ENCODE data around the gene CARM1. TPM values are rescaled to one million over a fixed set of nuclear protein-coding genes. Genes with fewer than 3 reads are reported as not detected.
A peak's percentile ranks its signal among the peaks of the same experiment; 100 is the strongest.
"Not testable (repeated sequence)": the region's sequence is repeated elsewhere in the genome, so short reads cannot be mapped to it uniquely, and the experiment has no call there.

Gene CARM1
- total and polyA plus RNA-seq, 2 donors from 2014 or later, result 21.9 to 41.2 TPM

DNA sequence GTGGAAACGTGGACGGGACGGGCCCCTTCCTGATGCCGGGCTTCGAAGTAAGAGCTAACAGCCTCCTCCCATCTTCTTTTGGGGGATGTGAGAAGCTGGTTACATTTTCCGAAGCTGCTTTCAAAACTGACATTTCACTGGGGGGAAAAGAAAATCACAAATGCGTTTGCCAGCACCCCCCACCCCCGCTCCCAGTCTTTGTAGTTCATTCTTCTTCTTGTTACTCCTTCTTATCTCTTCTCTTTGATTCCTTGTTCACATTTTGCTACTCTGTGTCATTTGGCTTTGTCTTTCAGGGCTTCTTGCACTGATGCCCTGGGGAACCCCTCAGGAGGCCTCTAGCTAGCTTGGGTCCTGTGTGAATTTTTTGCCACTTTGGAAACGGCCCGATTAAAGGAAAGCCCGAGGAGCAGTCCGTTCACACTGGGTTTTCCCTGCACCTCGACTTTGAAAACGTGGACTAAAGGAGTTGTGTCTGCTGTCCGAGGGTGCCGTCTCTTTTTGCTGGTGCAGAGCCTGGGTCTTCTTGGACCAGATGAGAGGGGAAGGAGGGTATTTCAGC, 1.3 kb downstream of the CARM1 start:
- intact Hi-C loops (cut with DNase I), result no loop called here
- Histone ChIP-seq H3K9me3 (ENCODE audit: control insufficient read depth in 2 of 3, insufficient read depth in 1 of 3, low read length in 3 of 3) (no peaks in the 10 kb centered on the region), H3K4me1 (ENCODE audit: control insufficient read depth in 2 of 3, insufficient read depth in 2 of 3, low read depth in 1 of 3, low read length in 3 of 3) (peaks cover 0 to 9% (median 0%) of the 10 kb centered on the region in 3 donors), H3K27ac (ENCODE audit: low read depth in 2 of 2, low read length in 2 of 2) (peak overlapping the region in 1 of 2 donors; percentile 17), H3K9ac (ENCODE audit: low read length in 3 of 3) (peak overlapping the region; percentile 36 to 65 (median 63)), H3K27me3 (ENCODE audit: control insufficient read depth, insufficient read depth, low read length) (no peaks in the 10 kb centered on the region), H3K36me3 (ENCODE audit: control insufficient read depth in 2 of 3, insufficient read depth in 3 of 3, low read length in 3 of 3) (no peaks in the 10 kb centered on the region), H3K4me3 (ENCODE audit: low read length in 3 of 3) (peak overlapping the region; percentile 60 to 68 (median 64))
- no peak for FAIRE-seq
- DNase-seq, result peak in 1 of 5 donors; percentile 37
- TF ChIP-seq CTCF (IDR thresholded peaks at IDR 0.05; ENCODE audit: borderline replicate concordance, extremely low read depth, insufficient read depth), result no peak

DNA sequence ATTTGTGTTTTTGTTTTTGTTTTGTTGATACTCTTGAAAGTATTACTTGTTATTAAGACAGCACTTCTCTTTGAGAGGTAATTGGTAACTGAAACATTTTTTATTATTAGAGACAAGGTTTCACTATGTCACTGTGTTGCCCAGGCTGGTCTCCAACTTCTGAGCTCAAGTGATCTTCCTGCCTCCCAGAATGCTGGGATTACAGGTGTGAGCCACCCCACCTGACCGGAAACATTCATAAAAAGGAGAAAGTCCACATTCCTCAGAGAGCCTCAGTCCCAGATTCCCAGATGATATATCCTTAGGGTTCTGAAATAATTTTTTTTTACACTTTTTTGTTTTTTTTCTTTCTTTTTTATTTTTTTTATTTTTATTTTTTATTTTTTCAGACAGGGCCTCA, 2.7 kb downstream of the CARM1 start:
- intact Hi-C loops (cut with DNase I), result no loop called here

DNA sequence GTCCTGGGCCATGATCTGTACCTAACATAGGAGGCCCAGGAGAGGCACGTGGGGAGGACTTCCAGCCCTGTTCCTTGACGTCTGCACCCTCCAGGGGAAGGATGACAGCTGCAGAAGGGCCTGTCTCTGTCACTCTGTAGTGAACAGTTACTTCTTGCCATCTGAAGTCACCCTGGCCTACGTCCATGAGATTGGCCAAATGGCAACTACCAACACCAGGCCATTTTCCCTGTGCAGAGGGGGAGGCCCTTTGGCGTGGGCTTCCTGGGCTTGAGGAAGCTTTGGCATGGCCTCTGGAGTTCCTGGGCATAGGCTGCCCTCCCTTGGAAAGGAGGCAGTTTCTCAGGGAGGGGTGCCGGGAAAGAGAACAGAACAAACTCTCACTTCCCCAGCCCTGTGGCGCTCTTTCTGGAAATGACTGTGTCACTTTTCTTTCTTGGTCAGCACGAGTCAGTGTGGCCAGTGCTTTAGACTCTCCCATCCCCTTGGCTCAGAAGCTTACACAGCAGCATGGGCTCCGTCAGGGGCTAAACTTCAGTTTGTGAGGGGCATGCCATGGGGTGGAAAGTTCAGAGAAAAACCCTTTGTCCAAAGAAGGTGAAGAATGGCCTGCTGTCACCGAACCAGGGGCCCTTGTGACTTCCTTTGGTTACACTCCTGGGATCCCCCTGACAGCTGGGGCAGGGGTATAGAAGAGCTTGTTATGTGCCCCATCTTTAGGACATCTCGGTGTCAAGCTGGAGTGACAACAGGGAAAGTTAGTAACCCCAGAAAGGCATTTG, 5.3 kb downstream of the CARM1 start:
- Histone ChIP-seq H3K9ac (ENCODE audit: low read length in 3 of 3) (no peak overlapping the region), H3K27ac (ENCODE audit: low read depth in 2 of 2, low read length in 2 of 2) (no peak overlapping the region)
- no peak for FAIRE-seq

More for the DNA sequence above, 2.7 kb downstream of the CARM1 start:
- H3K27ac ChIP-seq (ENCODE audit: low read depth in 2 of 2, low read length in 2 of 2), result no peak overlapping the region
- peaks cover 0 to 9% (median 1%) of the 10 kb centered on the region in 3 donors for H3K4me1 ChIP-seq (ENCODE audit: control insufficient read depth in 2 of 3, insufficient read depth in 2 of 3, low read depth in 1 of 3, low read length in 3 of 3)
- H3K4me3 ChIP-seq (ENCODE audit: low read length in 3 of 3), result no peak overlapping the region
- H3K36me3 ChIP-seq (ENCODE audit: control insufficient read depth in 2 of 3, insufficient read depth in 3 of 3, low read length in 3 of 3), result no peaks in the 10 kb centered on the region
- DNase-seq, result no peak
- TF ChIP-seq CTCF (IDR thresholded peaks at IDR 0.05; ENCODE audit: borderline replicate concordance, extremely low read depth, insufficient read depth), result no peak
- no peak overlapping the region for H3K9ac ChIP-seq (ENCODE audit: low read length in 3 of 3)
- FAIRE-seq, result no peak
- no peaks in the 10 kb centered on the region for H3K27me3 ChIP-seq (ENCODE audit: control insufficient read depth, insufficient read depth, low read length)
- no peaks in the 10 kb centered on the region for H3K9me3 ChIP-seq (ENCODE audit: control insufficient read depth in 2 of 3, insufficient read depth in 1 of 3, low read length in 3 of 3)

GRCh38 chr19:10877608-10878007, 6.3 kb downstream of the CARM1 start:
- H3K9ac ChIP-seq (ENCODE audit: low read length in 3 of 3); H3K36me3 ChIP-seq (ENCODE audit: control insufficient read depth in 2 of 3, insufficient read depth in 3 of 3, low read length in 3 of 3); H3K4me3 ChIP-seq (ENCODE audit: low read length in 3 of 3); H3K9me3 ChIP-seq (ENCODE audit: control insufficient read depth in 2 of 3, insufficient read depth in 1 of 3, low read length in 3 of 3); H3K4me1 ChIP-seq (ENCODE audit: control insufficient read depth in 2 of 3, insufficient read depth in 2 of 3, low read depth in 1 of 3, low read length in 3 of 3); FAIRE-seq; intact Hi-C loops (cut with DNase I); DNase-seq; H3K27me3 ChIP-seq (ENCODE audit: control insufficient read depth, insufficient read depth, low read length); H3K27ac ChIP-seq (ENCODE audit: low read depth in 2 of 2, low read length in 2 of 2): not testable (repeated sequence)

More for the DNA sequence above, 5.3 kb downstream of the CARM1 start:
- TF ChIP-seq CTCF (IDR thresholded peaks at IDR 0.05; ENCODE audit: borderline replicate concordance, extremely low read depth, insufficient read depth), result no peak
- no peaks in the 10 kb centered on the region for H3K36me3 ChIP-seq (ENCODE audit: control insufficient read depth in 2 of 3, insufficient read depth in 3 of 3, low read length in 3 of 3)
- no peaks in the 10 kb centered on the region for H3K27me3 ChIP-seq (ENCODE audit: control insufficient read depth, insufficient read depth, low read length)
- intact Hi-C loops (cut with DNase I), result no loop called here
- DNase-seq, result no peak
- H3K9me3 ChIP-seq (ENCODE audit: control insufficient read depth in 2 of 3, insufficient read depth in 1 of 3, low read length in 3 of 3), result peaks cover 0 to 2% (median 0%) of the 10 kb centered on the region in 3 donors
- peaks cover 0 to 9% (median 6%) of the 10 kb centered on the region in 3 donors for H3K4me1 ChIP-seq (ENCODE audit: control insufficient read depth in 2 of 3, insufficient read depth in 2 of 3, low read depth in 1 of 3, low read length in 3 of 3)
- H3K4me3 ChIP-seq (ENCODE audit: low read length in 3 of 3), result no peak overlapping the region
